VCaP (cell line): ENCODE results near the gene PWWP2B.

ENCODE experiments used
- H3K27ac ChIP-seq: fragments of 450-650 bp; 2 replicates; pipeline ENCODE4 v1.5.1; 2017
- CTCF ChIP-seq: fragments of 450-650 bp; conservative IDR thresholded peaks from 2 replicates; pipeline ENCODE4 v1.5.1; 2017; ENCODE audit warnings: mild to moderate bottlenecking, moderate library complexity

PWWP2B gene

GRCh38 chr10:132357286-132358058 is 39.5 kb upstream of the PWWP2B start:
- TF ChIP-seq CTCF: no peak
- no peak overlapping the region for H3K27ac ChIP-seq

GRCh38 chr10:132359305-132360040 is 37.5 kb upstream of the PWWP2B start:
- no peak overlapping the region for H3K27ac ChIP-seq
- TF ChIP-seq CTCF: no peak

GRCh38 chr10:132360766-132361447 is 36.1 kb upstream of the PWWP2B start:
- H3K27ac ChIP-seq: no peak overlapping the region
- TF ChIP-seq CTCF: peak; percentile 66

GRCh38 chr10:132361581-132362101 is 35.4 kb upstream of the PWWP2B start:
- H3K27ac ChIP-seq: no peak overlapping the region
- TF ChIP-seq CTCF: no peak

- no peak overlapping the region for H3K27ac ChIP-seq
- no peak for TF ChIP-seq CTCF
These were observed 34.8 kb upstream of the PWWP2B start for GRCh38 chr10:132362151-132362611.

- no peak overlapping the region for H3K27ac ChIP-seq
- TF ChIP-seq CTCF: no peak
These were observed 33.6 kb upstream of the PWWP2B start for GRCh38 chr10:132363376-132363775.

GRCh38 chr10:132363921-132364593 is 32.9 kb upstream of the PWWP2B start:
- no peak overlapping the region for H3K27ac ChIP-seq

More at GRCh38 chr10:132363921-132364593, 32.9 kb upstream of the PWWP2B start:
- no peak for TF ChIP-seq CTCF
